Measurements from ENCODE around the gene NFE2.

The NFE2 gene

GRCh38 chr12:54337280-54337842 is 36.5 kb upstream of the NFE2 start (continued):
- TF ChIP-seq ZBTB44 (tag by site-specific recombination; IDR thresholded peaks at IDR 0.05): peak; percentile 58; the same call in 1 of the 2 replicates

- peaks cover 6% of the 10 kb centered on the region for H3K4me1 ChIP-seq (ENCODE audit: control insufficient read depth, insufficient read depth, low read length)
- peaks cover 0 to 6% of the 10 kb centered on the region in 2 experiments; a peak in 2 of 3 replicates for H3K36me3 ChIP-seq (ENCODE audit: control insufficient read depth in 2 of 2, insufficient read depth in 1 of 2, low read length in 2 of 2)
- no peak overlapping the region for H3K4me3 ChIP-seq (ENCODE audit: low read depth, low read length)
- POLR2A ChIA-PET: interaction anchor here (1.8 to 4.0 kb wide), 3 partner anchors 9 to 54 kb away, joined by 5 to 15 read pairs (median 6); partner anchors contain the start of genes CBX5, COPZ1 and HNRNPA1
- no peak overlapping the region for H3K27ac ChIP-seq (ENCODE audit: extremely low read depth, low read depth, low read length)
- CTCF ChIA-PET: interaction anchor here (0.6 to 7.9 kb wide), 15 partner anchors 9 to 132 kb away, joined by 3 to 137 read pairs (median 4); partner anchors contain the start of gene COPZ1
- H3K9me3 ChIP-seq (ENCODE audit: control insufficient read depth, insufficient read depth, low read depth, low read length): no peaks in the 10 kb centered on the region
- TF ChIP-seq SETDB1 (IDR thresholded peaks at IDR 0.05; ENCODE audit: insufficient read length, low read length): no peak
- peak; percentile 81 for TF ChIP-seq ZNF121 (tag by site-specific recombination; IDR thresholded peaks at IDR 0.05)
Measured at GRCh38 chr12:54333420-54334034, 32.7 kb upstream of the NFE2 start.

GRCh38 chr12:54331461-54331860 is 30.6 kb upstream of the NFE2 start:
- POLR2A ChIA-PET: no interaction called here
- peaks cover 0 to 6% of the 10 kb centered on the region in 2 experiments; a peak in 2 of 3 replicates for H3K36me3 ChIP-seq (ENCODE audit: control insufficient read depth in 2 of 2, insufficient read depth in 1 of 2, low read length in 2 of 2)
- H3K27ac ChIP-seq (ENCODE audit: extremely low read depth, low read depth, low read length): no peak overlapping the region
- H3K4me3 ChIP-seq (ENCODE audit: low read depth, low read length): no peak overlapping the region
- no peaks in the 10 kb centered on the region; the same call in 1 of the 2 replicates for H3K4me1 ChIP-seq (ENCODE audit: control insufficient read depth, insufficient read depth, low read length)
- TF ChIP-seq ZNF560 (tag by site-specific recombination; IDR thresholded peaks at IDR 0.05; ENCODE audit: borderline replicate concordance) (no peak), ZNF548 (tag by site-specific recombination; IDR thresholded peaks at IDR 0.05) (no peak), ZNF214 (tag by site-specific recombination; IDR thresholded peaks at IDR 0.05; ENCODE audit: borderline replicate concordance) (no peak), ZNF600 (tag by site-specific recombination; IDR thresholded peaks at IDR 0.05) (no peak), ZBTB6 (tag by site-specific recombination; IDR thresholded peaks at IDR 0.05) (no peak), ZNF639 (tag by site-specific recombination; IDR thresholded peaks at IDR 0.05) (no peak), ZBTB49 (tag by site-specific recombination; IDR thresholded peaks at IDR 0.05; ENCODE audit: low read depth) (no peak), PRDM6 (tag by site-specific recombination; IDR thresholded peaks at IDR 0.05) (no peak), ZNF792 (tag by site-specific recombination; IDR thresholded peaks at IDR 0.05) (no peak), ZBTB20 (tag by site-specific recombination; IDR thresholded peaks at IDR 0.05) (no peak), ZNF223 (tag by site-specific recombination; IDR thresholded peaks at IDR 0.05) (no peak), ZNF174 (tag by site-specific recombination; IDR thresholded peaks at IDR 0.05) (no peak)
- CTCF ChIA-PET: interaction anchor here (0.5 to 0.7 kb wide), 2 partner anchors 47 to 61 kb away, joined by 3 read pairs; no protein-coding TSS in a partner anchor
- no peaks in the 10 kb centered on the region for H3K9me3 ChIP-seq (ENCODE audit: control insufficient read depth, insufficient read depth, low read depth, low read length)

Data from HEK293 (cell line).